HL-60 (cell line): Measurements from ENCODE around the gene SEC24B.

Experiments used
- CTCF ChIP-seq: IDR thresholded peaks from one replicate; pipeline ENCODE4 v1.5.1; 2011; ENCODE audit warnings: low read length, control low read depth, inconsistent platforms; ENCODE audit not compliant: insufficient read depth
- POLR2AphosphoS5 ChIP-seq: IDR thresholded peaks from 2 replicates; pipeline ENCODE4 v1.6.1; 2012; ENCODE audit warnings: low read depth
- REST ChIP-seq: IDR thresholded peaks from 2 replicates; pipeline ENCODE4 v1.6.1; 2012; ENCODE audit warnings: low read depth; ENCODE audit not compliant: insufficient replicate concordance
- SPI1 ChIP-seq: IDR thresholded peaks from 2 replicates; pipeline ENCODE4 v1.6.1; 2012; ENCODE audit warnings: low read depth, mild to moderate bottlenecking, borderline replicate concordance

GRCh38 chr4:109560687-109561461 is 127.3 kb downstream of the SEC24B start:
- TF ChIP-seq CTCF (no peak), POLR2AphosphoS5 (no peak), REST (no peak), SPI1 (peak; percentile 83)
